ENCODE results near the gene ABCB8.

Gene ABCB8

DNA sequence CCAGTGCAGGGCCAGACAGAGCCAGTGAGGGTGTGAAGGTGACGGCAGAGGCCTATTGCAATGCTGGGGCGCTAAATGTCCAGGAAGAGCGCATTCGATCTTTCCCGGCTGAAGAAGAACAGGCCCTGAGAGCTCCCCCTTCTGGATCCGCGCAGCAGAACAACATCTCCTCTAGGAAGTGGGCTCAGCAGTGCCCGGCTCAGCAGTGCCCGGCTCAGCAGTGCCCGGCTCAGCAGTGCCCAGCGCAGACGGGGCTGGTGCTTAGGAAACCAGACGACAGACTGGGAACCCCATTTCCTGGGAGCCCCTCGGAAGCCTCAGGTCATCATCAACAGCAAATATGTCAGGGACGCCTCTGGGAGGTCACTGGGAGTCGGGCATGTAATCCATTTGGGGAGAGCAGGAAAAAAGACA is 42.1 kb upstream of the ABCB8 start:
- TF ChIP-seq, protein P1, sequence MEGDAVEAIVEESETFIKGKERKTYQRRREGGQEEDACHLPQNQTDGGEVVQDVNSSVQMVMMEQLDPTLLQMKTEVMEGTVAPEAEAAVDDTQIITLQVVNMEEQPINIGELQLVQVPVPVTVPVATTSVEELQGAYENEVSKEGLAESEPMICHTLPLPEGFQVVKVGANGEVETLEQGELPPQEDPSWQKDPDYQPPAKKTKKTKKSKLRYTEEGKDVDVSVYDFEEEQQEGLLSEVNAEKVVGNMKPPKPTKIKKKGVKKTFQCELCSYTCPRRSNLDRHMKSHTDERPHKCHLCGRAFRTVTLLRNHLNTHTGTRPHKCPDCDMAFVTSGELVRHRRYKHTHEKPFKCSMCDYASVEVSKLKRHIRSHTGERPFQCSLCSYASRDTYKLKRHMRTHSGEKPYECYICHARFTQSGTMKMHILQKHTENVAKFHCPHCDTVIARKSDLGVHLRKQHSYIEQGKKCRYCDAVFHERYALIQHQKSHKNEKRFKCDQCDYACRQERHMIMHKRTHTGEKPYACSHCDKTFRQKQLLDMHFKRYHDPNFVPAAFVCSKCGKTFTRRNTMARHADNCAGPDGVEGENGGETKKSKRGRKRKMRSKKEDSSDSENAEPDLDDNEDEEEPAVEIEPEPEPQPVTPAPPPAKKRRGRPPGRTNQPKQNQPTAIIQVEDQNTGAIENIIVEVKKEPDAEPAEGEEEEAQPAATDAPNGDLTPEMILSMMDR (IDR thresholded peaks at IDR 0.05; ENCODE audit: borderline replicate concordance, insufficient read depth, low read depth, low read length), result peak; percentile 79
- H3K4me3 ChIP-seq (ENCODE audit: low read depth, low read length), result no peak overlapping the region

DNA sequence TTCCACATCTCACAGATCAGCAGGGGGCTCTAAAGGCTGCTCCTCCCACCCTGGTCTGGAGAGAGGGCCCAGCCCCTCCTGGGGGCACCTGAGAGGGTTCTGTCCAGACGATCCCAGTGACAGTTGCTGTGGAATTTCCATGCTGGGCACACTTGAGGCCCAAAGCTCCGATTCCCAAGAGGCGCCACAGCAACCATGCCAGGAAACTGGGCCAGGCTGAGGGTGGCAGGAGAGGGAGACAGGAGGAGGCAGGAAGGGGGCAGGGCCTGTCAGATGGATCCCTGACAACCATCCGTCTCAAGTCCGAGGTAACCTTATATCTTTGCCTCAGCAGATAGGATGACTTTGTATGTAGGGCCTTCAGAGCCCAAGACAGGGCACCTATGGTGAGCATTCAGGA is 41.7 kb upstream of the ABCB8 start:
- TF ChIP-seq, protein P1 (IDR thresholded peaks at IDR 0.05; ENCODE audit: borderline replicate concordance, insufficient read depth, low read depth, low read length), result no peak
- no peak overlapping the region for H3K4me3 ChIP-seq (ENCODE audit: low read depth, low read length)

DNA sequence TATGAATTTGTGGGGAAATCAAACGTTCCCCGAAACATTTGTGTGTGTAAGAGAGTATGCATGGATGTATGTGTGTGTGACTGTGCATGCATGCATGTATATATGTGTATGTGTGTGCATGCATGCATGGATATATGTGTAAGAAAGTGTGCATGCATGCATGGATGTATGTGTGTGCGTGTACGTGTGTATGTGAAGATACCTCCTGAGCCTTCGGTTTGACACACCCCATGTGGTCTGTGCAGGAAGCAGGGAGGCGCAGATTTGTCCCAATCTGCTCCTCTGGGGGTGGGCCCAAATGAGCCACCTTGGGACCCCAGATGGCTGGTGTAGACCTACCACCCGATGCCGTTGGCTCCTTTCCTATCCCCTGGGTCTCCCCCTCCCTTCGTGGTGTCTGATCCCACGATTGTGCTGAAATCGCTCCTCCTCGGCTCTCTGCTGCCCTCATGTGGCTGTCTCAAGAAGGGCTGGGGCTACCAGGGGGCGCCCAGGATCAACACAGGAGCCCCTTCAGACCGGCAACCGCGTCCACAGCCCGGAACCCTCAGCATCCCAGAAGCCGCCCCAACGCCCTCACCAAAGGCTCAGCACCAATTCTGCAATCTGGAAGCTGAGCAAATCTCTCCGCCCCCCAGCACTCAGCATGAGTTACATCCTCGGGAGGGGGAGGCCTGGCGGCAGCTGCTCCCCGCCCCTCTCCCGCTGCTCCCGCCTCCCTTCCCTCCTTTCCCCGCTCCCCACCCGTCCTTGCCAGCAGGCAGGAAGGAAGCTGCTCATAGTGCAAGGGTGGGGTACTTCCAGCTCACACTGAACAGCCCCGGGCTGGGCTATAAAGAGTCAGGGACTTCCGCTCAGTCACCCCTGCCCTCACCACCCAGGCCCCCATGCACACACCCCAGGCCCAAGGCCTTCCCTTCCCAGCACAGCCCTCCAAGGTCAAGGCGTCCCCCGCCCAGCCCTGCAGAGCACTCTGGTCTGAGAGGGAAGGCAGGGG is 39.7 kb upstream of the ABCB8 start:
- TF ChIP-seq, protein P1 (IDR thresholded peaks at IDR 0.05; ENCODE audit: borderline replicate concordance, insufficient read depth, low read depth, low read length), result peak; percentile 83
- H3K4me3 ChIP-seq (ENCODE audit: low read depth, low read length), result no peak overlapping the region

DNA sequence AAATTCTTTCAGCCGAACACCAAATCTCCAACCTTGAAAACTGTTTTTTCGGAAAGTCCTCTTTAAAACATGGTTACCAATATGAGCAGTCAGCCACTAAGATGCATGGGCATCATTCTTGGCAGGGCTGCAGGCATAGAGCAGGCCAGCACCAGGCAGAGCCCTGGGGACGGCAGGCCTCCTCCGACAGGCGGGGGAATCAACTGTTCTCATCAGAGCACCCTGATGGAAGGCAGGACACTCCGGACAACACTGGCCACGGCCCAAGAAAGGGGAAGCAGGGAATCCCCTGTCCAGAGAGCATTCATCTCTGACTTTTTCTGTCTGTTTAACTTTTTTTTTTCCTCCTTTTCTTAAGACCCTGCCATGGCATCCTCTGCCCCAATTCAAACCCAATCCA is 38.8 kb upstream of the ABCB8 start:
- no peak overlapping the region for H3K4me3 ChIP-seq (ENCODE audit: low read depth, low read length)
- TF ChIP-seq, protein P1 (IDR thresholded peaks at IDR 0.05; ENCODE audit: borderline replicate concordance, insufficient read depth, low read depth, low read length), result no peak

DNA sequence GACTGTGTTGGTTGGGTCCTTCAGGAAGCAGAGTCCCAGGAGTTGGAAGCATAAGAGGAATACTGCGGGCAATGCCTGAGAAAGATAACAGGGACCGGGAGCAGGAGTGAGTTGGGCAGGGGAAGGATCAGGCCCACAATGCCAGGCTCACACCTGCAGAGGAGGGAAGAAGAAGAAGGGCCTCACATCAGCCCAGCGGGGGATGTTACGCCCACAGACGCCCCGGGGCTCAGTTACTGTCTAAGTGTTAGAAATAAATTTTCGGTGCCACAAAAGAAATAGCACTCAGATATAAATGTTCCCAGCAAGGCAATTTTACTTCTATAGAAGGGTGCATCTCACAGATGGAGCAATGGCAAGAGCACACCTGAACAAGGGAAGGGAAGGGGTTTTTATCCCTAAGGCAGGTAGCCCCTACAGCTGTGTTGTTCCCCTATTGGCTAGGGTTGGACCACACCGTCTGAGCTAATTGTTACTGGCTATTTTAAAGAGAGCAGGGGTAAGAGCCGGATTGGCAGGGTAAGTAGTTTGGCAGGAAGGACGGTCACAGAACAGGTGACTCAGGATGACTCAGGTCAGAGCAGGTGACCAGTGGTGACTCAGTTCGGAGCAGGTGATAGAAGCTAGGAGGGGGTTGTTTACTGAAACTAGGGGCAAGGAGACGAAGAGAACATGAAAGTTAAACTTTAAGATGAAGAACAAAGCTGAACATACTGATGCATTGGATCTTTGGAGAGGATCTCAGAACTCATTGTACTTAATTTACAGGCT is 37.6 kb upstream of the ABCB8 start, which contains the start of gene NOS3:
TSS of gene NOS3 (plus strand) at position 602 of the 771 bp plus-strand sequence. CDS start 2,787 bp downstream, outside the sequence.
- H3K4me3 ChIP-seq (ENCODE audit: low read depth, low read length), result no peak within 1 kb of the TSS
- TF ChIP-seq, protein P1 (IDR thresholded peaks at IDR 0.05; ENCODE audit: borderline replicate concordance, insufficient read depth, low read depth, low read length), result no peak

DNA sequence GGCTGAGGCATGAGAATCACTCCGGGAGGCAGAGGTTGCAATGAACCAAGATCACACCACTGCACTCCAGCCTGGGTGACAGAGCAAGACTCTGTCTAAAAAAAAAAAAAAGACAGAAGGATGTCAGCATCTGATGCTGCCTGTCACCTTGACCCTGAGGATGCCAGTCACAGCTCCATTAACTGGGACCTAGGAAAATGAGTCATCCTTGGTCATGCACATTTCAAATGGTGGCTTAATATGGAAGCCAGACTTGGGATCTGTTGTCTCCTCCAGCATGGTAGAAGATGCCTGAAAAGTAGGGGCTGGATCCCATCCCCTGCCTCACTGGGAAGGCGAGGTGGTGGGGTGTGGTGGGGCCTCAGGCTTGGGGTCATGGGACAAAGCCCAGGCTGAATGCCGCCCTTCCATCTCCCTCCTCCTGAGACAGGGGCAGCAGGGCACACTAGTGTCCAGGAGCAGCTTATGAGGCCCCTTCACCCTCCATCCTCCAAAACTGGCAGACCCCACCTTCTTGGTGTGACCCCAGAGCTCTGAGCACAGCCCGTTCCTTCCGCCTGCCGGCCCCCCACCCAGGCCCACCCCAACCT is 36.1 kb upstream of the ABCB8 start:
- H3K4me3 ChIP-seq (ENCODE audit: low read depth, low read length), result no peak overlapping the region
- TF ChIP-seq, protein P1 (IDR thresholded peaks at IDR 0.05; ENCODE audit: borderline replicate concordance, insufficient read depth, low read depth, low read length), result no peak

Measured in GM12875 (cell line).